ENCODE data around the gene PSORS1C2. TPM values are rescaled to one million over a fixed set of nuclear protein-coding genes. Genes with fewer than 3 reads are reported as not detected.

PSORS1C2 gene
- total RNA-seq, 1 experiment from 2014 or later: not detected

DNA sequence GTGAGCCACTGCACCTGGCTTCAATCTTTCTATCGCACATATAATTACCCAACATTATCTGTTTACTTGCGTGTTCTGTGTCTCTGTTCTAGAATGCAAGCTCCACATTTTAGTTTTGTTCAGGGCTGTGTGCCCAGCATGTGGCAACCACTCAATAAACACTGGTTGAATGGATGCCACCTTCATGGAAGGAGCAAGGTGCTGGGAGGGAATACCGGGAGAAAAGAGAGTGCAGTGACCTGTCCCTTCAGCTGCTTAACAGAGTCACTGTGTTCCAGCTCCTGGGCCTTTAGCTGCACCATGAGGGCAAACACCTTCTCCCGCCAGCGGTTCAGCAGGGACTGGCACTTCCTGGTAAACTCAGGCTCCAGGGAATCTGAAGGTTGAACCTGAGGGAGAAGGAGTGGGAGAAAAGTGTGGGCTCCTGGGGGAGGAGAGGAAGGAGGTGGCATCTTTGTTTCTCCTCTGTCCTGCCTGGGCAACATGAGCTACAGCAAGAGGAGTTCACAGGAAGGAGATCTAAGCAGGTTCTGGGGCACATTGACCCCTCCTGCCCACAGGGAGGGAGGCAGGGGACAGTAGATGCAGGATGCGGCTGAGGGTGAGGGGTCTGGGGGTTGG is 11.1 kb upstream of the PSORS1C2 start:
- in situ Hi-C loops (cut with HindIII; ENCODE audit: low pct_unique_long_range_greater_than_20kb, low sequenced_read_pairs): no loop called here
- no peak for DNase-seq (ENCODE audit: low read depth)

DNA sequence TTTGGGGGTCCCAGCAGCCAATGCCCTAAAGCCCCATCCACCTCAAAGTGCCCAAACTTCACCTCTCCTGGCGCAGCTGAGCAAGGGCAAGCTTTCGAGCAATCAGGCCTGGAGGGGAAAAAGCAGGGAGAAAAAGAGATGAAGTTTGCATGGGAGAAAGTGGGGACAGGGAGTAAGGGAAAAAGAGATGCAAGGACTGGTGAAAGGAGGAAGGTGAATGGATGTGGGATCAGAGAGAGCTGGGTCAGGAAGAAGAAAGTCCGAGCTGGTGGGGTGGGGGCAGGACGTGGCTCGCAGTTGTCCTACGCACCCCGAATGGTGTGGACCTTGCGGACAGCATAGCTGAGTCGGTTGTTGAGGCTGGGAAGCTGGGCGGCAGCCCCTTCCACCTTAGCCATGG is 6.5 kb upstream of the PSORS1C2 start:
- in situ Hi-C loops (cut with HindIII; ENCODE audit: low pct_unique_long_range_greater_than_20kb, low sequenced_read_pairs): no loop called here
- no peak for DNase-seq (ENCODE audit: low read depth)

DNA sequence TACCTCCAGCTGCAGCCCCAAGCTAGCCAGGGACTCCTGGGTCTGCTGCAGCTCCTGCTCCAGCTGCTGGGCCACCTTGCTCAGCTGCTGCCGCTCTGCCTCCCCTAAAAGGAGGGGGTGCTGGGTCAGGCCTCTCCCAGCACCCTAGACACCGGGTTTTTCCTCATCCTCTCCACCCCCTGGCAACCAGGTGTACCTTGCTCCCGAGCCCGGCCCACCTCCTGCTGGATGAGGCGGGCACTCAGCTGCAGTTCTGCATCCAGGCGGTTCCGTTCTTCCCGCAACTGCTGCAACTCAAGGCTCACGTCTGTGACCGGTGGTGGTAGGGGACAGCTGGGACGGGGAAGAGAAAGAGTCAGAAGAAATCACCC is 6.1 kb upstream of the PSORS1C2 start:
- no peak for DNase-seq (ENCODE audit: low read depth)
- in situ Hi-C loops (cut with HindIII; ENCODE audit: low pct_unique_long_range_greater_than_20kb, low sequenced_read_pairs): no loop called here

DNA sequence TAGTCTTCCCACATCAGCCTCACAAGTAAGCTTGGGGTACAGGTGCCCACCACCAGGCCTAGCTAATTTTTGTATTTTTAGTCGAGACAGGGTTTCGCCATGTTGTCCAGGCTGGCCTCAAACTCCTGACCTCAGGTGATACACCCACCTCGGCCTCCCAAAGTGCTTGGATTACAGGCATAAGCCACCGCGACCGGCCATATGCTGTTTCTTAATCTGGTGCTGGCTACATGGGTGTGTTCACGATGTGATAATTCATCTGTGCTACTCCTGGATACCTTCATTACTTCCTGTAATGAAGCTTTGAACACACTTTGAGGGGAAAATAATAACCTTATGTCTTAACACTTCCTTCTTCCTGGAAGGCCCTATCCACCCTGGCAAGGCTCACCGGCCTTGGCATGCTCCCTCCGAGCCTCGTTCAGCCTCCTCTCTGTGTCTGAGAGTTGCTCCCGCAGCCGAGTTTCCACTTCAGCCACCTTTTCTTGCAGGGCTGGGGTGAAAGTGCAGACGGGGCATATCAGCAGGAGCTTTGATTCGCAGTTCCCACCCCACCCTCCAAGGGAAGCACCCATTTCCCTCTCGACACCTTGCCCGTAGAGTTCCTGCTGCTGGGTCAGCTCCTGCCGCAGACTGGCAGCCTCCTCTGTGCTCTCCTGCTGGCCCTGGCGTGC is 5.6 kb upstream of the PSORS1C2 start:
- in situ Hi-C loops (cut with HindIII; ENCODE audit: low pct_unique_long_range_greater_than_20kb, low sequenced_read_pairs): no loop called here
- no peak for DNase-seq (ENCODE audit: low read depth)

DNA sequence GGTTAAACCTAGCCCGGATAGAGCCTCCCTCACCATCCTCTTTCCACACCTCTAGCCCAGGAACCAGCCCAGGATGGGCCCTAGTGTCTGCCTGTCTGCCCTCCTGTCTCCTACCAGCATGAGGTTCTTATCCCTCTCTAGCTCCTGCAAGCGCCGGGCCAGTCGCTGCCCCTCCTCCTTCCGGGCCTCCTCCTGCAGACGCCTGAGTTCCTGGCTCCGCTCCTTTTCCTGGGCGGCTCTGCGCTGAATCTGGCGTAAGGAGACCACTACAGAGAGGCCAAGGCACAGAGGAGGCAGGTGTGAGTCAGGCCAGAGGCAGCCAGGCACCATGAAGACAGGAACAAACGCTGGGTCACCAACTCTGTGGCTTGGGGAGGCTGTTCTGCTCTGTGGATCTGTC is 4.3 kb upstream of the PSORS1C2 start:
- peak; percentile 92 for DNase-seq (ENCODE audit: low read depth)

DNA sequence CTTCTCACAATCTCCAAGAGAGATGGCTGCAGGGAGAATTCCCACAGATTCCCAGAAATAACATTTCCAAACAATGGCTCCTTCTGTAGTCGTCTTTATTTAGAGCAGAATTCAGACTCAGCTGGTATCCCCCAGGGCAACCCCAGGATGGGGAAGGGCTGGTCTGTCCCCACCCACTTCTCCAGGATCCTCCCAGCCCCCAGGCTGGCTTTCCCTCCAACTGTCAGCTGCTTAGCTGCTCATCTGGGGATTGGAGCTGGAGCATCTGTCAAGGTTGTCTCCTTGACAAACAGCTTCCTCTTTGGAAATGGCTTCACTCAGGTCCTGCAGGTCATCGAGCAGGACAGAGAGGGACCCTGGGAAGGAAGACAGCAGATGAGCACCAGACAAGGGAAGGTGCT is 3.5 kb upstream of the PSORS1C2 start:
- in situ Hi-C loops (cut with HindIII; ENCODE audit: low pct_unique_long_range_greater_than_20kb, low sequenced_read_pairs): no loop called here
- no peak for DNase-seq (ENCODE audit: low read depth)

More for the DNA sequence above, 4.3 kb upstream of the PSORS1C2 start:
- in situ Hi-C loops (cut with HindIII; ENCODE audit: low pct_unique_long_range_greater_than_20kb, low sequenced_read_pairs): no loop called here

DNA sequence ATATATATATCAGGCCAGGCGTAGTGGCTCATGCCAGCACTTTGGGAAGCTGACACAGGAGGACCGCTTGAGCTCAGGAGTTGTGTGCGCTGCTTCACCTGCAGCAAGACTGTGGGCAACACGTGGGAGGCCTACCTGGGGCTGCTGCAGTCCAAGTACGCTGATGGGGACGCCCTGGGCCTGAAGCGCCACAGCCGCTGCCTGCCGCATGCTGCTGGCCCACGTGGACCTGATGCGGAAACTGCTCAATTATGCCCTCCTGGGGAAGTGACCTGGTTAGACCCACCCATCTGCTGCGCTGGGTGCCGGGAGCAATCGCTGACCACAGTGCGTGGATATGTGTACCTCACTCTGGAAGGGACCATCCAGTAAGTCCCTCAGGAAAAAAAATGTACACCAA is 1.8 kb upstream of the PSORS1C2 start:
- no peak for DNase-seq (ENCODE audit: low read depth)
- in situ Hi-C loops (cut with HindIII; ENCODE audit: low pct_unique_long_range_greater_than_20kb, low sequenced_read_pairs): no loop called here

DNA sequence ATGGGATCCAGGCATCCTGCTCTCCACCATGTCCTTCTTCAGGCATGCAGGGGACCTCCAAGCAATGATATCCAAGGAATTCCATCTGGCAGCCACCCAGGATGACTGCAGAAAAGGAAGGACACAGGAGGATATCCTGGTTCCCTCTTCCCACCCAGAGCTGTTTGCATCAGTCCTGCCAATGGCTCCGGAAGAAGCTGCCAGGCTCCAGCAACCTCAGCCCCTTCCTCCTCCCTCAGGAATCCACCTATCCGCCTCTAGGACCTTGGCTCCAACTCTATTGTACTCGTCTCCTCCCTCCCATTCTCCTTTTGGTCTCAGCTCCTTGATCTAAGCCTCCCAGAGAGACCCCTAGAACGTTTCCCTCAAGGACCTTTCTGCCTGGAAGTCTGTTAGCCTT is 733 bp upstream of the PSORS1C2 start:
- DNase-seq (ENCODE audit: low read depth): peak; percentile 69
- in situ Hi-C loops (cut with HindIII; ENCODE audit: low pct_unique_long_range_greater_than_20kb, low sequenced_read_pairs): no loop called here

DNA sequence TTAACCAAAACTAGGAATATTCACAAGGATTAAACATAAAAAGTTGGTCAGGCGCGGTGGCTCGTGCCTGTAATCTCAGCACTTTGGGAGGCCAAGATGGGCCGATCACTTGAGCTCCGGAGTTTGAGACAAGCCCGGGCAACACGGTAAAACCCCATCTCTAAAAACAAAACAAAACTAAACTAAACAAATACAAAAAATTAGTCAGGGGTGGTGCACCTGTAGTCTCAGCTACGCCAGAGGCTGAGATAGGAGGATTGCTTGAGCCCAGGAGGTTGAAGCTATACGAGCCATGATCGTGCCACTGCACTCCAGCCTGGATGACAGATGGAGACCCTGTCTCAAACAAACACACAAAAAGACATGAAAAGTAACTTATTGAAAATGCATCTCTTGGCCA is 3.2 kb downstream of the PSORS1C2 start:
- DNase-seq (ENCODE audit: low read depth): no peak
- in situ Hi-C loops (cut with HindIII; ENCODE audit: low pct_unique_long_range_greater_than_20kb, low sequenced_read_pairs): no loop called here

DNA sequence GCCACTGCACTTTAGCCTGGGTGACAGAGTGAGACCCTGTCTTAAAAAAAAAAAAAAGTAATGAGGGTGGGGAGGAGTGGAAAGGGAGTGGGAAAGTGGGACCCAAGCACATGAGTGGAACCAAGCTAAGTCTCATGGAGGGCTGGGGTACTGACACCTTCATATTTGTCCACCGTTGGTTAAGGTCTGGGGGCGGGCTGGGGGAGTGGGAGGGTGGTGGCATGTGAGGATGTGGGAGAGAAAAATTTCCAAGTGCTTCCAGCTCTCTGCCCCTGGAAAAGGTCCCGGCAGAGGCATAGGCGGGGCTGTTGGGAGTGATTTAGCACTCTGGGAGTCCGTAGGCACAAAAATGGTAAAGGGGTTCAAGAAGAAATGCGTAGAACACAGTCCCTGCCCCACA is 6.1 kb downstream of the PSORS1C2 start:
- in situ Hi-C loops (cut with HindIII; ENCODE audit: low pct_unique_long_range_greater_than_20kb, low sequenced_read_pairs): no loop called here

DNA sequence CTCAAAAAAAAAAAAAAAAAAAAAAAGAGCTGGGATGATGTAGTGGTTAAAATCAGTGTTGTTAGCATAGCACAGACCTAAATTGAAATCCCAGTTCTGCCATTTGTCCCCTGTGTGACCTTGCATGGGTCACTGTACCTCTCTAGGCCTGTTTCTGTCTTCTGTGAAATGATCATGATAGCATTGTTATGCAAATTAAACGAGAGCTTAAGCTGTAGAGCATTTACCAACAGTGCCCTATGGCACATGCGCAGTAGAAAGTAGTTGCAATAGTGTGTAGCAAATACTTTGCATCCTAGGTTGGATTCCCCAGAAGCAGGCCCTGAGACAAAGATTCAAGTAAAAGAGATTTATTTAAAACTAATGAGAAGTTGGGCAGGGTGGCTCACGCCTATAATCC is 7.3 kb downstream of the PSORS1C2 start:
- DNase-seq (ENCODE audit: low read depth): no peak
- in situ Hi-C loops (cut with HindIII; ENCODE audit: low pct_unique_long_range_greater_than_20kb, low sequenced_read_pairs): no loop called here

More for the DNA sequence above, 6.1 kb downstream of the PSORS1C2 start:
- DNase-seq (ENCODE audit: low read depth): no peak

DNA sequence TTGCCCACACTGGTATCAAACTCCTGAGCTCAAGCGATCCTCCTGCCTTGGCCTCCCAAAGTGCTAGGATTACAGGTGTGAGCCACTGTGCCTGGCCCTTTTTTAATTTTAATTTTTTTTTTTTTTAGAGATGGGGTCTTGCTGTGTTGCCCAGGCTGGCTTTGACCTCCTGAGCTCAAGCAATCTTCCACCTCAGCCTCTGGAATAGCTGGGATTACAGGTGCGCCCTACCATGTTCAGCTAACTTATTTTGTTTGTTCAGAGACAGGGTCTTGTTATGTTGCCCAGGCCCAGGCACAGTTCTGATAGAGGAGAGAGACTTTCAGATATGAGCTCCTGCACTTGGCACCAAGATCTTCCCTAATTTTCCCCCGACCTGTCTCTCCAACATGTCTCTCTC is 8.1 kb downstream of the PSORS1C2 start:
- no peak for DNase-seq (ENCODE audit: low read depth)
- in situ Hi-C loops (cut with HindIII; ENCODE audit: low pct_unique_long_range_greater_than_20kb, low sequenced_read_pairs): no loop called here

DNA sequence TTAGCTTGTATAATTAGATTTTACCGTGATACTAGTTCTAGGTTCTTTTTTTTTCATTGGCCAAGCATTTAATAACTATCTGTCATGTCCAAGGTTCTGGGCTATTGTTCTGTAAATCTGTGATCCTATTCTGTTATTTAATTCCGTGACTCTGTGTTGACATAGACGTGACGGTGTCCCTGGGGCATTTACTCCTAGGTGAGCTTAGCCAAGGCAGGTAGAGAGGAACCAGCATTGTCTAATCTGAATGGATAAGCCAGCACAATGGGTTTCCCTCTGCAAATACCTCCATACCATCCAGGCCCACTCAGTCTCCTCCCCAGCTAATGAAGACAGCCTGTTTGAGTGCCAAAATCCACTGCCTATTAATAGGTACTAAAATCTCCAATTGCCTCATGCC is 9.7 kb downstream of the PSORS1C2 start:
- in situ Hi-C loops (cut with HindIII; ENCODE audit: low pct_unique_long_range_greater_than_20kb, low sequenced_read_pairs): no loop called here
- no peak for DNase-seq (ENCODE audit: low read depth)

DNA sequence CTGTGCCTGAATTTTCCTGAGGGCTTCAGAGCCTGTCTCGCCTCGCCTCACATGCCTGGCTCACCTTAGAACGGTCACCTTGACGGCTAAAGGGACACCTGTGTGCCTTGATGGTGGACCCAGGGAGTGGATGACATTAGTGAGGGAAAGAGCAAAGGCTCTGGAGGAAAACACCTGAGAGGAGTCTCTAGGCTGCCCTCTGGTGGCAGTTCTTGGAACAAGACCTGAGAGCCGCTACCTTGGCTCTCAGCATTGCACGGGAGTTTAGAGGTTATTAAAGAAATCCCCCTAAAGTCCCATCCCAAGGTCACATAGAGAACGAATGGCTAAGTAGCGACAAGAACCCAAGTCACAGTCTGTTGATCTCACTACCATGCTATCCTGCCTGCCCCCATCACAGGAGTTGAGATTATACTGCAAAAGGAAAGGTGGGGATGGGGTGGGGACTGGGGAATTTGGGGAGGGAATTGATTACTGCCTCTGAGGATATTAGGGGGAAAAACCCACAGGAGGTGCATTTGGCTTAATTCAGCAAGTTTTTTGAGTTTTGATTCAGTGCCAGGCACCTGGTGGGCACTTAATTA is 10.7 kb downstream of the PSORS1C2 start:
- in situ Hi-C loops (cut with HindIII; ENCODE audit: low pct_unique_long_range_greater_than_20kb, low sequenced_read_pairs): no loop called here

DNA sequence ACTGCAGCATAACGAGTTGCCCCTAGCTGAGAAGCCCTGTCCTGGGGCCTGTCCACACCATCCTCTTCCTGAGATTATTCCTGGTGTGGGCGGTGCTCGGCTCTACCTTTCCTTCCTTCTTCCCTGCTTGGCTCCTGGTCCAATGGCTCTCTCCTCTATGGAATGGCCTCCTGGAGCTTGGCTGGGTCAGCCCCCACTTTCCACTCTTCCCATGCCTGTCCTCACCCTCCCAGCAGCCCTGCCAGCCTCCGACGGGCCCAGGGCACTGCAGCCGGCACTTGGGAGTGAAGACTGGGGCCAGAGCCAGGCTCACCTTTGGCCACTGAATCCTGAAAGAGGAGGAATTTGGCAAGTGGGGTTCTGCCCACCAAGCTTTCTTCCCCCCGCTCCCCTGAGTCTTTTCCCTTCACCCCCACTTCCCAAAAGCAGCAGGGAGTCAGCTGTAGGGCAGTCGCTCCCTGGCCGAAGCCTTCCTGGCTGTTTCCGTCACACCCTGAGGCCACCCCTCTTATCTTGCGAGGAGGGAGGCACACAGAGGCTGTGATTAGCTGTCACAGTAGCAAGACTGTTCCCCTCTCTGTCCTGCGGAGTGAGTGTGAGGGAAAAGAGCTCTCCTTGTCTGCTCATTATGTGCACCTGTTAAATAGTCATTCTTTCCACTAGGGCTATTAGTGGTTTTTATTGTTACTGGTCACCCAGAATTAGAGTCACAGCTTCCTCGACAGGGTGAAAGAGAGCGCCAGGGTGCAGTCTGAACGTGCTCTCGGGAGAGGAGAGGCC is 12.3 kb downstream of the PSORS1C2 start:
- no peak for DNase-seq (ENCODE audit: low read depth)

More for the DNA sequence above, 10.7 kb downstream of the PSORS1C2 start:
- DNase-seq (ENCODE audit: low read depth): peak; percentile 47

DNA sequence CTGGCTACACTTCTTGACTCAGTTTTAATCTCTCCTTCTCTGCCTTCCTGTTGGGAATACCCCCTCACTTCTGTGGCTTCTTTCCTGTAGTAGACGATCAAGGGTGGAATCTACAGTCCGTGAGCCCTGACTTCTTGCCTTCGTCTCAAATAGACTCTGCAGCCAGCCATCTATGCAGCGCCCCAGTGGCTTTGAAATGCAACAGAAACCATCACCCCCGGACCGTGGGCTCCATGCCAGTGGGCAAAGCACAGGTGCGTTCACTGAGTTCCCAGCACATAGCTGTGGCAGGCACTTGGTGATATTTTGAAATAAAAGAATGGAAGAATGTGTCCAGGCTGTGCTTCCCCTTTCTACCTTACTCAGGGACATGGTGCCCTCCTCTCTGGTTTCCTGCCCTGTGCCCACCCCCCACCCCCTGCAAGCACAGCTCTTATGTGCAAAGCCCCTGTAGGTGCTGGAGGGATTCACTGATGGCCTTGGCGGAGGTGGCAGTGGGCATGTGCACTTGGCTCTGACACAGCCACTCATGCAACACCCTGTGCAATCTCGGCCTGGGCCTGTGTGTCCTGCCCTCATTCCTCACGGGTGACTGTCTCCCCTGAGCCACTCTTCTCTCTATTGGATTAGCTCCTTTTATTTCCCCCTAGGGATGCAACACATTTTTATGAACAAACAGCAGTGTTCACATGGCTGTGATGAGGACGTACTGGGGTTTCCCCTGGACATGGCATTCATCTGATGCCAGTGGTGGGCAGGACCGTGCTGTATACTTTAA is 13.1 kb downstream of the PSORS1C2 start:
- in situ Hi-C loops (cut with HindIII; ENCODE audit: low pct_unique_long_range_greater_than_20kb, low sequenced_read_pairs): no loop called here
- peak; percentile 63 for DNase-seq (ENCODE audit: low read depth)

More for the DNA sequence above, 12.3 kb downstream of the PSORS1C2 start:
- in situ Hi-C loops (cut with HindIII; ENCODE audit: low pct_unique_long_range_greater_than_20kb, low sequenced_read_pairs): no loop called here

DNA sequence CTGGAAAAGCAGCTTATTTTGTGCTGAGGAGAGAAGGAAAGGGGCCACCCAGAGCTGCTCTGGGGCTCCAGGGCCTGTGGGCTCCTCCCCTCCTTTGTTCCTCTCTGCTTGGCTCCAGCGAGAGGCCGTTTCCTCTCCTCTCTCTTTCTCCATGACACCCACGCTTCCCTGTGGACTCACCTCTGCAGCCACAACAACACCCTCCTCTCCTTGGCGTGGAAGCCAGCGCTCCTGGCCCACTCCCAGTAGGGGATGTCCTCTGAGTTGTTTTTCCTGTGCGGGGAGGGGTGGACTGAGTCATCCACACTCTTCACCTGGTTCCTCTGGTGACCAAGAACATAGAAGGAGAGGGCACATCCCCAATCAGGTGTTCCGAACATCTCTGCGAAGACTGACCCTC is 13.7 kb downstream of the PSORS1C2 start:
- in situ Hi-C loops (cut with HindIII; ENCODE audit: low pct_unique_long_range_greater_than_20kb, low sequenced_read_pairs): no loop called here

More for the DNA sequence above, 13.7 kb downstream of the PSORS1C2 start:
- DNase-seq (ENCODE audit: low read depth): peak; percentile 61

Measured in Caki2 (cell line).